Effector memory CD4-positive, alpha-beta T cell (primary cell): Measurements from ENCODE around the gene KISS1.

Experiments
- DNase-seq, 3 donors: peaks; one replicate each; pipeline ENCODE4 v3.0.0-alpha.2; 2020
- H3K27ac ChIP-seq: 2 replicates; pipeline ENCODE4 v1.7.0; 2013; ENCODE audit warnings: mild to moderate bottlenecking, low read length, moderate library complexity; ENCODE audit not compliant: insufficient read depth, poor library complexity, severe bottlenecking
- H3K27me3 ChIP-seq: replicated peaks from 2 replicates; pipeline ENCODE4 v1.7.0; 2013; ENCODE audit warnings: mild to moderate bottlenecking, low read length; ENCODE audit not compliant: insufficient read depth, control insufficient read depth, poor library complexity, severe bottlenecking
- H3K36me3 ChIP-seq: 2 replicates; pipeline ENCODE4 v1.7.0; 2013; ENCODE audit warnings: mild to moderate bottlenecking, low read length, moderate library complexity; ENCODE audit not compliant: control insufficient read depth, insufficient read depth
- H3K4me1 ChIP-seq: 2 replicates; pipeline ENCODE4 v1.7.0; 2013; ENCODE audit warnings: low read length, mild to moderate bottlenecking; ENCODE audit not compliant: control insufficient read depth, insufficient read depth, poor library complexity, severe bottlenecking
- H3K4me3 ChIP-seq: 2 replicates; pipeline ENCODE4 v1.7.0; 2013; ENCODE audit warnings: low read length, low read depth, mild to moderate bottlenecking; ENCODE audit not compliant: insufficient read depth, poor library complexity, severe bottlenecking
- H3K9me3 ChIP-seq: 2 replicates; pipeline ENCODE4 v1.7.0; 2013; ENCODE audit warnings: mild to moderate bottlenecking, low read length, moderate library complexity; ENCODE audit not compliant: control insufficient read depth

KISS1 gene

DNA sequence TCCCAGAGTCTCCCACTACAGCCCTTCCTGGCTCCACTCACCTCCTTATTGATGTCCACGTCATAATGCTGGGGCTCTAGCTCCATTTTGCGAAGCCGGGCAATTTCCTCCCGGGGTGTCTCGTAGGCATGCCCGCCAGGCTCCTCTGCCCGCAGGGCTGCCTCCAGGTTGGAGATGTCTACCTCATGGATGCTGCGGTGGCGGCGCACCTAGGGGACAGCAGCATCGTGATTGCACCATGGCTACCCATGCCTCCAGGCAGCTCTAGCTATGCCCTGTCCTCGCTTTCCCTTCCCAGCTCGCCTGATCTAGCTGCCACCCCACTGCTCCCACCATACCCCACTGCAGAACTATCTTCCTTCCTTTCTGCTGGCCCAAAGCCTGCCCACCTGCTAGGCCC lies 32.6 kb upstream of the KISS1 start:
- no peak overlapping the region for H3K4me3 ChIP-seq
- H3K27ac ChIP-seq = no peak overlapping the region
- DNase-seq = no peak
- H3K9me3 ChIP-seq = no peaks in the 10 kb centered on the region
- no peaks in the 10 kb centered on the region for H3K36me3 ChIP-seq
- H3K27me3 ChIP-seq = no peaks in the 10 kb centered on the region
- no peaks in the 10 kb centered on the region for H3K4me1 ChIP-seq

DNA sequence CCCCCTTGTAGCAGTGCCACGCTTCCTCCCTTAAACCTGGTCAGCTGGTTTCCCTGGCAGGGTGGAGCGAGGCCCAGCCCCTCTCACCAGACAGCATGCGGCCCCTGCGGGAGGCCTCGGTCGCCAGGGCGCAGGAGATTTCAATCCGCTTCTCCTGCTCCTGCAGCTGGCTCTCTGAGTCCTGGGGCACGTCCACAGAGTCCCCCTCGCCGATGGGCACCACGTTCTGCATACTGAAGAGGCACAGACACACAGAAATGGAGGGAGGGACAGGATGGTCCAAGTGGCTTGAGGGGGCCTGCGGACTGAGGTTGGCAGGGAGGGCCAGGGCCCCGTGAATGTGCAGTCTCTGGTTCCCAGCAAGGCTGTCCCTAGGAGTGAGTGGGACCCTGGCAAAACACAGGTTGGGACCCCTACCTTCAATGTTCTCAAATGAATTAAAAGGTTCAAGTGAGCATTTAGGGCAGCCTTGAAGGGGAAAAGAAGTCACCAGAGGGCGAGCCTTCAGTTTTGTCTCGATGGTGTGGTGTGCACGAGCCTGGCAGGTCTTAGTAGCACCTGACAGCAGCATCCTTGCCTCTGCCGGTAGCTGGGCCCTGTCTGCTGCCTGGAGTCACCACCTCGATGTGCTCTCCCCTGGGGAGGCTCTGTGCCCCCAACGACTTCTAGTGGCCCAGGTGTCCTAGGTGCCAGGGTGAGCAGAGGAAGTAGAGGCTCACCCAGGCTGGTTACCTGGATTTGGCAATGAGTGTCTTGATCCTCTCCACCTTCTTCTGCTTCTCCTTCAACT lies 31.9 kb upstream of the KISS1 start:
- Histone ChIP-seq H3K4me1 (no peaks in the 10 kb centered on the region), H3K4me3 (no peak overlapping the region), H3K27ac (no peak overlapping the region), H3K36me3 (no peaks in the 10 kb centered on the region), H3K9me3 (no peaks in the 10 kb centered on the region), H3K27me3 (no peaks in the 10 kb centered on the region)
- DNase-seq = no peak

DNA sequence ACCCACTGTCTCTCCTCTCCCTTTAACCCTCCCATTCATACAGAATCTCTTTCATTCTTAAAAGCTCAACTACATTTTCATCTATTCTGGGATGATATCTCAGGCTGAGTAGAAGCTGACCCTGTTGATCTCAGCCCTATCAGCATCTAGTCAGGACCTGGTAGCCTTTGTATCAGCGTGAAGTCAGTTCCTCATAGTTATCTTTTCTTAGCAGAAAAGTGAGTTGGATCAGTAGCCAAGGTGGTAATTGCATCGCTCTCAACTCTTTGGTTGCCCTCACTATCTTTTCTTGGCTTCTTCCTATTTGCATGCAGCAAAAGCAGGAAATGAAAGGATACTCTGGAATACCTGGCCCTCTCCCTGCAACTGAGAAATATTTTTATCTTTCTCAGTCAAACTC lies 31.1 kb upstream of the KISS1 start:
- H3K36me3 ChIP-seq = no peaks in the 10 kb centered on the region
- no peak overlapping the region for H3K27ac ChIP-seq
- no peak overlapping the region for H3K4me3 ChIP-seq
- no peaks in the 10 kb centered on the region for H3K27me3 ChIP-seq
- H3K4me1 ChIP-seq = no peaks in the 10 kb centered on the region
- no peak for DNase-seq
- H3K9me3 ChIP-seq = no peaks in the 10 kb centered on the region

DNA sequence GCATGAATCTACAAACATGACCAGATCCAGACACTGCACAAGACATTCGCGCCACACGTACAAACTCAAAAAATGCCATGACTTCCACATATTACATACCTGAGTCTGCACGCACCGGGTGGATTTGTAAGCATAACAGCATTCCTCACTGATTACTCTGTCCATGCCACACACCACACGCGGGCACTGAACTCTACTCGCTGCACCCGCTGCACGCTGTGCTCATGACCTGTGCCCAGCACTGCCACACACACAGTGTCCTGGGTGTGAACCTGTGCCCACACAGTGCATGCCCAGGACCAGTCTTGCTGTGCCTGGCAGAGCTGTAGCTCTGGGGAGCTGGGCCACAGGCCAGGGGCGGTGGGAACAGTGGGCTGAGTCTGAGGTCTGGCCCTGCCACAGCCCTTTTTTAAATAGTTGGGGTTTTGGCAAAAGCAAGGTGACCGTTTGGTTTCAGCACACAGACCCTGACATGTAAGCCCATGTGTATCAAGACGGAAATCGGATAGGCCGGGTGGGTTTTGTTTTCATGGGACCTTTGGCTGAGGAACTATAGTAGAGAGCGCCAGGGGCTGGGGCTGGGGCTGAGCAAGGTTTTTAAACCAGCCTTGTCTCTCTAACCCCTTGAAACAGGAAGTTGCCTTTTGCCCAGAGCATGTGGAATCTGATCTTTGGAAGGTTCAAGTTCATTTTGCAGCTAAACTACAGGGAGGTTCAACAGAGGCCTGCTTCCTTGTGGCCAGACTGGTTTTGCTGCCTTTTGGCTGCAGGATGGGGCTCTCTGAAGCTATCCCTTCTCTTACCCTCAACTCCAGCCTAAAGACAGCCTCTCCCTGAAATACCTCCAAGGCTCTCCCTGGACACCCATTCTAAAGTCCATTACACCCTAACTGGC lies 29.8 kb upstream of the KISS1 start:
- no peak for DNase-seq
- no peaks in the 10 kb centered on the region for H3K36me3 ChIP-seq
- H3K4me1 ChIP-seq = no peaks in the 10 kb centered on the region
- no peaks in the 10 kb centered on the region for H3K9me3 ChIP-seq
- H3K27me3 ChIP-seq = no peaks in the 10 kb centered on the region
- no peak overlapping the region for H3K27ac ChIP-seq
- no peak overlapping the region for H3K4me3 ChIP-seq

DNA sequence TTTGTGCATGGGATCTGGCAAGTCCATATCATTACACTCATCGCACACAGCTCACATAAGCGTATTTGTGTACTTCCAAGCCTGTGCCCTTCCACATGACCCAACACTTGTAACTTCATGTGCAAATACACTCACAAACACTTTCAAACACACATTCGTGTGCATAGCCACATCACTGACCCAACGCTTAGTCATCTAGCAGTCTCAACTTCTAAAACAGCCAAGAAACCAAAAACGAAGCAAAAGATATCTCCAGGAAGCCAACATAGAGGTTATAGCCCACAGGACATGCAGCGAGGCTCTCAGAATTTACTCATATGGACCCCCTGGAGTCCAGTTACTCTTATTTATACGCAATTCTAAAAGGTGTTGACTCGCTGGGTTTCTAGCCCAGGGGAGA lies 28.4 kb upstream of the KISS1 start:
- H3K36me3 ChIP-seq = no peaks in the 10 kb centered on the region

DNA sequence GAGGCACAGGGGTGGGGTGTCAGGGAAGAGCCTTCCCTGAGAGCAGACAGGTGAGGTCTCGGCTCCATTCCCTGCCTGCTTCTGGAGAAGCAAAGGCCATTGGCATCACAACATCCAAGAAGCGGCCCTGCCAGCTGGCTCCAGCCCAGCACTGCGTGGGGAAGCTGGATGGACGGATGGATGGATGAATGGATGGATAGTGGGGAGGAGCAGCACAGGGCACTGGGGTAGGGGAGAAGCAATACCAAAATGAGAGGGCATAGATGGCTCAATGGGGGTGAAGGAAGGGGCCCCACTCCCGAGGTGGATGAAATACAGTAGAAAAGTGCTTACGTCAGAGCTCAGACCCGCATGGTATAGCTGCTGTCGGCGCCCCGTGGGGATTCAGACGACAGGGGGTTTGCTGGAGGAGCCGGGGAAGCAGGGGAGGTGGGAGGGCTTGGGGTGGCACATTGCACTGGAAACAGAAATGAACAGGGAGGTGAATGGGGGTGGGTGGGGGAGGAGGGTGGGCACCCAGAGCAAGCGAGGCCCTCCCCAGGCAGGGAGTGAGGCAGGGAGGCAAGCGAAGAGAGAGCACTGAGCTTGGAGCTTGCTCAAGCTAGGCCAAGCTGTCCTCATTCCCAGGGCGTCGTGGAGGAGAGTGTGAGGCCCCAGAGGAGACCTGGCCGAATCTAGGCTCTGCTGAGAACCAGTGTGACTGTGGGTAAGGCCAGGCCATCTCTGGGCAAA lies 27.0 kb upstream of the KISS1 start:
- Histone ChIP-seq H3K27me3 (no peaks in the 10 kb centered on the region), H3K9me3 (no peaks in the 10 kb centered on the region), H3K36me3 (no peaks in the 10 kb centered on the region)

More for the DNA sequence above, 28.4 kb upstream of the KISS1 start:
- no peak for DNase-seq
- H3K27me3 ChIP-seq = no peaks in the 10 kb centered on the region
- H3K9me3 ChIP-seq = no peaks in the 10 kb centered on the region
- no peaks in the 10 kb centered on the region for H3K4me1 ChIP-seq
- no peak overlapping the region for H3K27ac ChIP-seq
- no peak overlapping the region for H3K4me3 ChIP-seq

DNA sequence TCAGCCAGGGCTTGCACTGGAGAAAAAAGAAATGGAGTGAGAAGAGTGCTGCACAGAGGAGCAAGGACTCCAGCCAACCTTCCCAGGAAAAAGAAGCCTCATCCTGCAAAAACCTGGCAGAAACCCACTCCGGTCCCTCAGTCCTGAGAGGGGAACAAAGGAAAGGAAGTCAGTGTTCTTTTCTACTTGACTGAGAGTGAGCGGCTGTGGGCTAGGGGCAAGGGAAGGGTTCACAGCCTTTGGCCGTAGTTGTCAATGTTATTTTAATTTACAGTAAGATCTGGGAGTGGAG lies 26.4 kb upstream of the KISS1 start:
- Histone ChIP-seq H3K9me3 (no peaks in the 10 kb centered on the region), H3K27me3 (no peaks in the 10 kb centered on the region), H3K4me3 (no peak overlapping the region), H3K27ac (no peak overlapping the region), H3K36me3 (no peaks in the 10 kb centered on the region), H3K4me1 (no peaks in the 10 kb centered on the region)
- DNase-seq = no peak

More for the DNA sequence above, 27.0 kb upstream of the KISS1 start:
- Histone ChIP-seq H3K27ac (no peak overlapping the region), H3K4me3 (no peak overlapping the region), H3K4me1 (no peaks in the 10 kb centered on the region)
- no peak for DNase-seq

DNA sequence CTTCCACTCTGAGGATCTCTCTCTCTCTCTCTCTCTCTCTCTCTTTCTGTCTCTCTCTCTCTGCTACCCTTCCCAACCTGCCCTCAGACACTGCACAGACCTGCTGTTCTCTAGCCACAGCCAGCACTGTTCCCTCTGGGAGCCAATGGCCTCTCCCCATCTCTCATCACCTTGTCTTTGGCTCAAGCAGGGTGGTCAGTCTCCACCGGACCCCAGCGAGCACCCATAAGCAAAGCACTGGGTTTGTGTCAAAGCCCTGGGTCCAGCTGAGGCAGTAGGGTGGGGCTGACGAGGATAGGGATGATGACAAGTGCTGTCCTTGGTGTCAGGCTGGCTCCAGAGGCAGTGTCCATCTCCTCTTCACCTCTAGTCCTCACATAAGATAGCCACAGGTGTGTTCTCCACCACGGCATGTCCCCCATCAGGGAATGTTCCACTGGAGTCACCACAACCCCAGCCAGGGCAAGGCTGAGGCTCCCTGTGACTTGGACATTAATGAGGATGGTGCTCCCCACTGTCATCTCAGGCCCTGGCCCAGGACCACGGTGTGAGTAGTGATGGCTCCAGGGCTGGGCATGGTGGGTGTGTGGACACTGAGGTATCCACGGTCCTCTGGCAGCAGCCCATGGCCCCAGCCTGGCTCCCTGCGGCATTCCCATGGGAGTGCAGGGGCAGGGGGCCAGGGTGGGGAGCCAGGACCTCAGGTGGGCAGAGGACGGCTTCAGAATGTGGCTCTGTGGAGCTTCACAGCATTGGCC lies 25.9 kb upstream of the KISS1 start:
- Histone ChIP-seq H3K36me3 (no peaks in the 10 kb centered on the region), H3K4me1 (no peaks in the 10 kb centered on the region), H3K27me3 (no peaks in the 10 kb centered on the region), H3K9me3 (no peaks in the 10 kb centered on the region), H3K4me3 (no peak overlapping the region), H3K27ac (no peak overlapping the region)
- no peak for DNase-seq

DNA sequence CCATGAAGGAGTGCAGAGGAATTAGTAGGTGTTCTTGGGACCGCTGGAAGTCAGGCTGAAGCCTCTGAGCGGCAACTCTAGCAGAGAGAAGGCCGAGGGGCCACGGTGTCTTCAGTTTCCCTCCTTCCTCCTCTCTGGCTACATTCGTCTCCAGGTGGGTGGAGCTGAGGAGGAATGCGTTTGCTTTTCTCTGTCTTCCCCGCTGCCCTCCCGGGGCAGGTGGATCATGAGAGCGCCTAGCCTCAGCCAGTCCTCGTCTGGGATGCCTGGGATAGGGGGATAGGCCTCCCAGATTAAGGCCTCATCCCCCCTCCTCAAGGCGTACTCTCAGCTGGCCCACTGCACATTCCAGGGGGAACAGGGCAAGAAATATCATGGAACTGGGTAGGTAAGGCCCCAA lies 25.0 kb upstream of the KISS1 start:
- Histone ChIP-seq H3K4me3 (no peak overlapping the region), H3K9me3 (no peaks in the 10 kb centered on the region), H3K36me3 (no peaks in the 10 kb centered on the region), H3K27ac (no peak overlapping the region), H3K27me3 (no peaks in the 10 kb centered on the region), H3K4me1 (no peaks in the 10 kb centered on the region)
- no peak for DNase-seq
